HG02885 (cell line): Measurements from ENCODE around the gene FHOD3.

Experiments
- ATAC-seq: cut with Tn5 transposase; IDR thresholded peaks from one replicate; pipeline ENCODE4 v1.9.1; 2021; ENCODE audit warnings: mild to moderate bottlenecking; ENCODE audit not compliant: unreplicated experiment, poor library complexity

Gene FHOD3

GRCh38 chr18:36572135-36572856 lies 274.8 kb downstream of the FHOD3 start:
- peak; percentile 64 for ATAC-seq

GRCh38 chr18:36576339-36576738 lies 278.8 kb downstream of the FHOD3 start:
- ATAC-seq: no peak

GRCh38 chr18:36578871-36579710 lies 281.6 kb downstream of the FHOD3 start:
- no peak for ATAC-seq

GRCh38 chr18:36580266-36580665 lies 282.8 kb downstream of the FHOD3 start:
- ATAC-seq: peak; percentile 38

GRCh38 chr18:36580874-36581750 lies 283.6 kb downstream of the FHOD3 start:
- peak; percentile 23 for ATAC-seq

- peak; percentile 76 for ATAC-seq
Observed at GRCh38 chr18:36582988-36583745, 285.7 kb downstream of the FHOD3 start.

GRCh38 chr18:36589857-36590543 lies 292.5 kb downstream of the FHOD3 start:
- ATAC-seq: no peak

GRCh38 chr18:36590621-36591580 lies 293.4 kb downstream of the FHOD3 start:
- ATAC-seq: no peak

GRCh38 chr18:36592282-36592681 lies 294.8 kb downstream of the FHOD3 start:
- no peak for ATAC-seq

- no peak for ATAC-seq
Observed at GRCh38 chr18:36593001-36593400, 295.5 kb downstream of the FHOD3 start.

GRCh38 chr18:36593641-36594040 lies 296.1 kb downstream of the FHOD3 start:
- ATAC-seq: no peak

- no peak for ATAC-seq
Observed at GRCh38 chr18:36594621-36595020, 297.1 kb downstream of the FHOD3 start.

- ATAC-seq: no peak
Observed at GRCh38 chr18:36595046-36595817, 297.7 kb downstream of the FHOD3 start.

GRCh38 chr18:36595818-36596215 lies 298.3 kb downstream of the FHOD3 start:
- no peak for ATAC-seq

GRCh38 chr18:36597636-36598035 lies 300.1 kb downstream of the FHOD3 start:
- ATAC-seq: no peak

GRCh38 chr18:36600548-36600947 lies 303.0 kb downstream of the FHOD3 start:
- ATAC-seq: no peak

- no peak for ATAC-seq
Observed at GRCh38 chr18:36601316-36601715, 303.8 kb downstream of the FHOD3 start.

- no peak for ATAC-seq
Observed at GRCh38 chr18:36602071-36602470, 304.6 kb downstream of the FHOD3 start.
